OCI-LY7 (cell line): ENCODE data around the gene INS. TPM values are rescaled to one million over a fixed set of nuclear protein-coding genes. Genes with fewer than 3 reads are reported as not detected.

Experiments
- BruUV-seq: library from RNA; stranded (reverse); fragments of 400-500 nt; replicated peaks from 2 replicates; lab custom pipeline; 2021; lab: Mats Ljungman, UMichigan
- CTCF ChIA-PET: fragments of 300-600 bp; sonication (Branson Sonifier 250); formaldehyde crosslinking; loops from one replicate; lab custom pipeline; 2022; ENCODE audit warnings: antibody characterized with exemption; ENCODE audit not compliant: unreplicated experiment; lab: Charles Lee
- POLR2A ChIA-PET: fragments of 300-600 bp; sonication (Branson Sonifier 250); formaldehyde crosslinking; loops from one replicate; lab custom pipeline; 2022; ENCODE audit warnings: antibody characterized with exemption; lab: Charles Lee
- DNase-seq: peaks from one replicate; pipeline ENCODE4 v3.0.0-alpha.2; 2015; ENCODE audit warnings: low spot score
- H2AFZ ChIP-seq: fragments of 200-600 bp; sonication (generic), shearing (Covaris generic); 2 replicates; pipeline ENCODE4 v1.6.1; 2014; ENCODE audit warnings: mild to moderate bottlenecking, antibody characterized with exemption, low read length, moderate library complexity
- H3K27ac ChIP-seq: fragments of 200-600 bp; sonication (generic); 2 replicates; pipeline ENCODE4 v1.5.1; 2014; ENCODE audit warnings: mixed run types, low read depth, mild to moderate bottlenecking, moderate library complexity, low read length, inconsistent platforms; ENCODE audit not compliant: poor library complexity, severe bottlenecking
- H3K36me3 ChIP-seq: fragments of 200-600 bp; sonication (generic); 2 replicates; pipeline ENCODE4 v1.6.1; 2014; ENCODE audit warnings: mild to moderate bottlenecking, antibody characterized with exemption, low read length, moderate library complexity, mixed read lengths; ENCODE audit not compliant: insufficient read depth
- H3K4me1 ChIP-seq: fragments of 200-600 bp; sonication (generic); 2 replicates; pipeline ENCODE4 v1.5.1; 2014; ENCODE audit warnings: mild to moderate bottlenecking, low read length; ENCODE audit not compliant: insufficient read depth, poor library complexity, severe bottlenecking
- H3K4me2 ChIP-seq: fragments of 200-600 bp; sonication (generic); 2 replicates; pipeline ENCODE4 v1.6.1; 2014; ENCODE audit warnings: mild to moderate bottlenecking, low read length
- H3K4me3 ChIP-seq: fragments of 200-600 bp; sonication (generic); 2 replicates; pipeline ENCODE4 v1.5.1; 2014; ENCODE audit warnings: mild to moderate bottlenecking, low read depth, low read length; ENCODE audit not compliant: poor library complexity, severe bottlenecking
- H3K79me2 ChIP-seq: fragments of 200-600 bp; sonication (generic); 2 replicates; pipeline ENCODE4 v1.6.1; 2016; ENCODE audit warnings: low read depth, mild to moderate bottlenecking, low read length, moderate library complexity, mixed read lengths; ENCODE audit not compliant: insufficient read depth
- H3K9me2 ChIP-seq: fragments of 200-600 bp; sonication (generic); 2 replicates; pipeline ENCODE4 v1.6.1; 2016; ENCODE audit warnings: mild to moderate bottlenecking, low read length, mixed read lengths; ENCODE audit not compliant: insufficient read depth
- H3K9me3 ChIP-seq: fragments of 200-600 bp; sonication (generic); 2 replicates; pipeline ENCODE4 v1.6.1; 2014; ENCODE audit warnings: mild to moderate bottlenecking, mixed run types, low read length, mixed read lengths
- H4K20me1 ChIP-seq: fragments of 200-600 bp; sonication (generic); 2 replicates; pipeline ENCODE4 v1.6.1; 2014; ENCODE audit warnings: mild to moderate bottlenecking, antibody characterized with exemption, low read length, moderate library complexity, mixed read lengths; ENCODE audit not compliant: insufficient read depth
- EZH2phosphoT487 ChIP-seq: fragments of 200-600 bp; sonication (generic); IDR thresholded peaks from 2 replicates; pipeline ENCODE4 v1.6.1; 2018; ENCODE audit warnings: low read depth, borderline replicate concordance, mild to moderate bottlenecking, mixed run types, antibody characterized with exemption, low read length, moderate library complexity, mixed read lengths
- intact Hi-C: fragments of 100-400 bp; cut with micrococcal nuclease; formaldehyde crosslinking; loops from one replicate; pipeline ENCODE4 v1.10.0; 2022; ENCODE audit not compliant: unreplicated experiment
- total RNA-seq, 2 experiments: library from RNA; depleted of rRNA in 1 of 2; stranded (reverse); fragments of >200 nt in 1 of 2; shearing (Covaris generic) in 1 of 2; gene quantifications; 2 replicates each; pipeline ENCODE4 v1.2.3, GENCODE V29; 2014 to 2022
- TF ChIP-seq, protein P1 (sequence below): fragments of 200-600 bp; sonication (generic); conservative IDR thresholded peaks from 2 replicates; pipeline ENCODE4 v1.5.1; 2014; ENCODE audit warnings: mild to moderate bottlenecking, antibody characterized with exemption, low read length, moderate library complexity, mixed read lengths

Gene INS
- total RNA-seq, 2 experiments from 2014 or later: not detected

DNA sequence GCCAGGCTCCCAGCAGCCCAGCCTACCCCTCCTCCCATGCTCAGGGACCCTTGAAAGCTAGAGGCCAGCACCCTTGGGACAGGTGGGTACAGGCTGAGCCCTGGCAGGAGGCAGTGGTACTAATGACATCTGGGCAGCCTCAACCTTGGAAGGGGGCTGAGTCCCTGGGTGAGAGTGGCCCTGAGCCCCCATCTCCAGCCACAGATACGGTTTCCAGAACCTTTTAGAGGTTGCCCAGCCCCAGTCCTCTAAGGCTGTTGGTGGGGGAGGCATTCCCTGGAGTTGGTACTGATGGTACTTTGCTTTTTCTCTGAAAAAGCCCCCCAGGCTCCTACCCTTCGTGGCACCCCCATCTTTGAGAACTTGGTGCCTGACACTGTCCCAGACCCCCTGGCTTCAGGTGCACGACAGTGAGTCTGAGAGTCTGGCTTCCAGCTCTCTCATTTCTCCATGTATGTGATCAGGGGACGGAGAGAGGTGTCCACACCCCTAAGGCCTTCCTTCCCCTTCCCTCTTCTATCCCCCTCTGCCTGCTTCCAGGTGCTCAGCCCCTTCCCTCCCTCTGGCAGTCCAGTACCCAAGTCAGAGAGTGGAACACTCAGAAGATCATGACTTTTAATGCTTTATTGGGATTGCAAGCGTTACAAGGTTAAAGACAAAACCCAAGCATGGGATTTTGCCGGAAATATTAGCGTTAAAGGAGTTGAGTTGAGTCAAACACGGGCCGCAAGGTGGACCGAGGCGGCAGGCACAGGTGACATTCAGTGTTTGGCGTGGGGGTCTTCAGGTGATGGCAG lies 32.3 kb downstream of the INS start:
- POLR2A ChIA-PET: no interaction called here
- Histone ChIP-seq H3K4me1 (no peaks in the 10 kb centered on the region), H3K9me2 (no peaks in the 10 kb centered on the region), H3K79me2 (no peaks in the 10 kb centered on the region), H3K4me3 (no peak overlapping the region), H4K20me1 (no peaks in the 10 kb centered on the region), H3K27ac (no peak overlapping the region), H3K36me3 (no peaks in the 10 kb centered on the region), H3K4me2 (no peak overlapping the region), H3K9me3 (no peaks in the 10 kb centered on the region), H2AFZ (no peak overlapping the region)
- CTCF ChIA-PET: no interaction called here
- no TSS peak for BruUV-seq
- DNase-seq: no peak
- intact Hi-C loops: no loop called here
- TF ChIP-seq EZH2phosphoT487: no peak
- TF ChIP-seq, protein P1, sequence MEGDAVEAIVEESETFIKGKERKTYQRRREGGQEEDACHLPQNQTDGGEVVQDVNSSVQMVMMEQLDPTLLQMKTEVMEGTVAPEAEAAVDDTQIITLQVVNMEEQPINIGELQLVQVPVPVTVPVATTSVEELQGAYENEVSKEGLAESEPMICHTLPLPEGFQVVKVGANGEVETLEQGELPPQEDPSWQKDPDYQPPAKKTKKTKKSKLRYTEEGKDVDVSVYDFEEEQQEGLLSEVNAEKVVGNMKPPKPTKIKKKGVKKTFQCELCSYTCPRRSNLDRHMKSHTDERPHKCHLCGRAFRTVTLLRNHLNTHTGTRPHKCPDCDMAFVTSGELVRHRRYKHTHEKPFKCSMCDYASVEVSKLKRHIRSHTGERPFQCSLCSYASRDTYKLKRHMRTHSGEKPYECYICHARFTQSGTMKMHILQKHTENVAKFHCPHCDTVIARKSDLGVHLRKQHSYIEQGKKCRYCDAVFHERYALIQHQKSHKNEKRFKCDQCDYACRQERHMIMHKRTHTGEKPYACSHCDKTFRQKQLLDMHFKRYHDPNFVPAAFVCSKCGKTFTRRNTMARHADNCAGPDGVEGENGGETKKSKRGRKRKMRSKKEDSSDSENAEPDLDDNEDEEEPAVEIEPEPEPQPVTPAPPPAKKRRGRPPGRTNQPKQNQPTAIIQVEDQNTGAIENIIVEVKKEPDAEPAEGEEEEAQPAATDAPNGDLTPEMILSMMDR: no peak

DNA sequence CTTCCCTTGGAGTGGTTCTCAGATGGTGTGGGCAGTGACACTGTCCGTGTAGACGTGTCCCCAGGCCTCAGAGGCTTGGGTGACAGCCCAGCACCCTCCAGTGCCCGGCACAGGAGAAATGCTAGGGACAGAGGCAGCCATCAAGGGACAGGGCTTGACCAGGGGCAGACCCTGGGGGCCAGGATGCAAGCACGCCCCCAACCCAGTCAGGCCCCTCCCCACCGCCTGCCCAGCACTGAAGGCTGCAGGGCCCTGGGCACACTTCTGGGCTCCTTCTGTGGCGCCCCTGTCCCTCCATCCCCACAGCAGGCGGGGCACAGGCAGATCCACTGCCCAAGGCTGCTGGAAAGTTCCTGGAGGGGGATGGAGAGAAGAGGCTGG lies 32.9 kb downstream of the INS start:
- no TSS peak for BruUV-seq
- no peaks in the 10 kb centered on the region for H3K79me2 ChIP-seq
- intact Hi-C loops: no loop called here

More for the DNA sequence above, 32.9 kb downstream of the INS start:
- ChIA-PET CTCF (no interaction called here), POLR2A (no interaction called here)
- Histone ChIP-seq H3K4me1 (no peaks in the 10 kb centered on the region), H3K36me3 (no peaks in the 10 kb centered on the region), H3K4me3 (no peak overlapping the region), H3K4me2 (no peak overlapping the region), H3K27ac (no peak overlapping the region), H3K9me2 (no peaks in the 10 kb centered on the region), H4K20me1 (no peaks in the 10 kb centered on the region), H3K9me3 (no peaks in the 10 kb centered on the region), H2AFZ (no peak overlapping the region)
- no peak for TF ChIP-seq EZH2phosphoT487
- TF ChIP-seq, protein P1: no peak
- no peak for DNase-seq
